PC-3 (cell line): ENCODE data around the gene SCUBE1. TPM values are rescaled to one million over a fixed set of nuclear protein-coding genes. Genes with fewer than 3 reads are reported as not detected.

ENCODE experiments used
- ATAC-seq: fragments of 200-7000 bp; cut with Tn5 transposase; 2 replicates; pipeline ENCODE4 v1.9.1; 2020; ENCODE audit warnings: mild to moderate bottlenecking, moderate library complexity
- BruUV-seq: library from RNA; stranded (reverse); fragments of 400-500 nt; replicated peaks from 2 replicates; lab custom pipeline; 2021; lab: Mats Ljungman, UMichigan
- CTCF ChIA-PET: fragments of 300-600 bp; sonication (Branson Sonifier 250); formaldehyde crosslinking; loops from one replicate; lab custom pipeline; 2022; ENCODE audit warnings: antibody characterized with exemption; lab: Charles Lee
- POLR2A ChIA-PET: fragments of 300-600 bp; sonication (Branson Sonifier 250); formaldehyde crosslinking; loops from one replicate; lab custom pipeline; 2022; ENCODE audit warnings: antibody characterized with exemption; ENCODE audit not compliant: unreplicated experiment; lab: Charles Lee
- DNase-seq: peaks from one replicate; pipeline ENCODE4 v3.0.0-alpha.2; 2015
- H2AFZ ChIP-seq: fragments of 300-600 bp; sonication (generic); 2 replicates; pipeline ENCODE4 v1.6.0; 2016; ENCODE audit warnings: antibody characterized with exemption, low read length
- H3F3A ChIP-seq: fragments of 300-600 bp; sonication (generic); one replicate; pipeline ENCODE4 v1.6.0; 2017; ENCODE audit warnings: antibody characterized with exemption, low read length, control low read depth, mild to moderate bottlenecking; ENCODE audit not compliant: unreplicated experiment
- H3K27ac ChIP-seq: fragments of 300-600 bp; sonication (generic); 2 replicates; pipeline ENCODE4 v1.5.1; 2016; ENCODE audit warnings: mild to moderate bottlenecking, low read length
- H3K27me3 ChIP-seq: fragments of 300-600 bp; sonication (generic); 2 replicates; pipeline ENCODE4 v1.6.1; 2016; ENCODE audit warnings: low read length, mixed read lengths
- H3K36me3 ChIP-seq: fragments of 300-600 bp; sonication (generic); 2 replicates; pipeline ENCODE4 v1.6.1; 2016; ENCODE audit warnings: low read depth, mixed run types, low read length, mixed read lengths
- H3K4me1 ChIP-seq: fragments of 300-600 bp; sonication (generic); 2 replicates; pipeline ENCODE4 v1.5.1; 2016; ENCODE audit warnings: low read length; ENCODE audit not compliant: insufficient read depth
- H3K4me2 ChIP-seq: fragments of 300-600 bp; sonication (generic); 2 replicates; pipeline ENCODE4 v1.6.0; 2016; ENCODE audit warnings: low read length
- H3K4me3 ChIP-seq: fragments of 300-600 bp; sonication (generic); 2 replicates; pipeline ENCODE4 v1.5.1; 2016; ENCODE audit warnings: mild to moderate bottlenecking, low read length, mixed read lengths
- H3K79me2 ChIP-seq: fragments of 300-600 bp; sonication (generic); 2 replicates; pipeline ENCODE4 v1.6.1; 2017; ENCODE audit warnings: low read length, mixed read lengths
- H3K9ac ChIP-seq: fragments of 300-600 bp; sonication (generic); 2 replicates; pipeline ENCODE4 v1.6.0; 2016; ENCODE audit warnings: mild to moderate bottlenecking, low read length
- H3K9me2 ChIP-seq: fragments of 300-600 bp; sonication (generic); replicated peaks from 2 replicates; pipeline ENCODE4 v1.6.1; 2016; ENCODE audit warnings: mixed run types, low read length, mixed read lengths
- H3K9me3 ChIP-seq: fragments of 300-600 bp; sonication (generic); 2 replicates; pipeline ENCODE4 v1.6.1; 2016; ENCODE audit warnings: low read length, mixed read lengths
- H4K20me1 ChIP-seq: fragments of 300-600 bp; sonication (generic); 2 replicates; pipeline ENCODE4 v1.6.1; 2016; ENCODE audit warnings: low read length, mixed read lengths
- CTCF ChIP-seq: fragments of 300-600 bp; sonication (generic); conservative IDR thresholded peaks from 2 replicates; pipeline ENCODE4 v1.5.1; 2017; ENCODE audit warnings: antibody characterized with exemption, low read depth, mild to moderate bottlenecking, low read length
- EZH2 ChIP-seq: fragments of 300-600 bp; sonication (generic); IDR thresholded peaks from one replicate; pipeline ENCODE4 v1.6.1; 2017; ENCODE audit warnings: antibody characterized with exemption, mild to moderate bottlenecking, low read length; ENCODE audit not compliant: unreplicated experiment
- EZH2phosphoT487 ChIP-seq: fragments of 300-600 bp; sonication (generic); IDR thresholded peaks from 2 replicates; pipeline ENCODE4 v1.6.1; 2018; ENCODE audit warnings: mild to moderate bottlenecking, antibody characterized with exemption, low read length, borderline replicate concordance
- intact Hi-C: fragments of 100-400 bp; cut with micrococcal nuclease; formaldehyde crosslinking; loops from 2 replicates; pipeline ENCODE4 v1.9.0; 2023
- total RNA-seq: library from RNA; depleted of rRNA; stranded (reverse); fragments of >200 nt; gene quantifications from 2 replicates; pipeline ENCODE4 v1.2.3, GENCODE V29; 2014

Gene SCUBE1
- total RNA-seq, 1 experiment from 2014 or later, result not detected

- Histone ChIP-seq H2AFZ (no peak overlapping the region), H3K9me3 (no peaks in the 10 kb centered on the region), H3K9me2 (no peaks in the 10 kb centered on the region), H3K27me3 (peaks cover 40% of the 10 kb centered on the region), H3K27ac (no peak overlapping the region), H3K4me1 (no peaks in the 10 kb centered on the region), H3K4me2 (no peak overlapping the region), H3K9ac (no peak overlapping the region), H3K4me3 (no peak overlapping the region), H3K36me3 (no peaks in the 10 kb centered on the region), H3K79me2 (no peaks in the 10 kb centered on the region), H4K20me1 (no peaks in the 10 kb centered on the region), H3F3A (no peaks in the 10 kb centered on the region)
- ATAC-seq (no peak), DNase-seq (no peak)
- ChIA-PET POLR2A (no interaction called here), CTCF (no interaction called here)
- TF ChIP-seq EZH2 (no peak), CTCF (no peak), EZH2phosphoT487 (no peak)
- intact Hi-C loops, result no loop called here
- no TSS peak for BruUV-seq
These were observed 82.6 kb downstream of the SCUBE1 start for GRCh38 chr22:43260331-43261231.

GRCh38 chr22:43257961-43258360 lies 85.2 kb downstream of the SCUBE1 start:
- no peaks in the 10 kb centered on the region for H3K36me3 ChIP-seq
- H3F3A ChIP-seq, result no peaks in the 10 kb centered on the region
- H3K79me2 ChIP-seq, result no peaks in the 10 kb centered on the region
- POLR2A ChIA-PET, result no interaction called here
- BruUV-seq, result no TSS peak
- no peak overlapping the region for H2AFZ ChIP-seq
- H3K9ac ChIP-seq, result no peak overlapping the region
- CTCF ChIA-PET, result no interaction called here
- no peak overlapping the region for H3K4me3 ChIP-seq
- no peaks in the 10 kb centered on the region for H3K9me3 ChIP-seq
- no peak overlapping the region for H3K27ac ChIP-seq
- no peaks in the 10 kb centered on the region; the same call in 1 of the 2 replicates for H3K4me1 ChIP-seq
- no peak overlapping the region for H3K4me2 ChIP-seq
- ATAC-seq (no peak), DNase-seq (no peak)
- TF ChIP-seq CTCF, result no peak
- TF ChIP-seq EZH2phosphoT487, result no peak
- no peak for TF ChIP-seq EZH2
- H3K9me2 ChIP-seq, result no peaks in the 10 kb centered on the region
- H4K20me1 ChIP-seq, result no peaks in the 10 kb centered on the region
- H3K27me3 ChIP-seq, result peaks cover 20% of the 10 kb centered on the region; the same call in 1 of the 2 replicates
- intact Hi-C loops, result no loop called here

- Histone ChIP-seq H3K4me3 (no peak overlapping the region), H2AFZ (no peak overlapping the region), H3F3A (no peaks in the 10 kb centered on the region), H3K9me3 (no peaks in the 10 kb centered on the region), H3K4me1 (no peaks in the 10 kb centered on the region; the same call in 1 of the 2 replicates), H3K36me3 (no peaks in the 10 kb centered on the region), H3K9me2 (no peaks in the 10 kb centered on the region), H3K79me2 (no peaks in the 10 kb centered on the region), H3K27me3 (peaks cover 16% of the 10 kb centered on the region; the same call in 1 of the 2 replicates), H3K4me2 (no peak overlapping the region), H3K27ac (no peak overlapping the region), H3K9ac (no peak overlapping the region), H4K20me1 (no peaks in the 10 kb centered on the region)
- DNase-seq (no peak), ATAC-seq (no peak)
- TF ChIP-seq EZH2, result no peak
- TF ChIP-seq CTCF, result no peak
- no peak for TF ChIP-seq EZH2phosphoT487
- ChIA-PET CTCF (no interaction called here), POLR2A (no interaction called here)
- intact Hi-C loops, result no loop called here
- BruUV-seq, result no TSS peak
These were observed 85.6 kb downstream of the SCUBE1 start for GRCh38 chr22:43257549-43257948.
